GM12878 (cell line): Measurements from ENCODE around the gene SLC28A1. TPM values are rescaled to one million over a fixed set of nuclear protein-coding genes. Genes with fewer than 3 reads are reported as not detected.
A peak's percentile ranks its signal among the peaks of the same experiment; 100 is the strongest.

Source experiments
- ATAC-seq: fragments of 200-7000 bp; cut with Tn5 transposase; 3 replicates; pipeline ENCODE4 v1.9.1; 2020; ENCODE audit warnings: mild to moderate bottlenecking, moderate library complexity
- BruUV-seq: library from RNA; stranded (reverse); fragments of 400-500 nt; replicated peaks from 2 replicates; lab custom pipeline; 2021; lab: Mats Ljungman, UMichigan
- CTCF ChIA-PET: fragments of 300-600 bp; sonication (Branson Sonifier 250); formaldehyde crosslinking; extraction: SDS; loops from one replicate; lab custom pipeline; 2021; ENCODE audit warnings: inconsistent platforms; lab: Yijun Ruan, JAX
- POLR2A ChIA-PET: fragments of 350-600 bp; formaldehyde crosslinking; extraction: SDS; loops from one replicate; lab custom pipeline; 2021; ENCODE audit warnings: inconsistent platforms; lab: Charles Lee
- RAD21 ChIA-PET: fragments of 300-600 bp; sonication (Branson Sonifier 250); formaldehyde crosslinking; loops from one replicate; lab custom pipeline; 2023; ENCODE audit warnings: antibody characterized with exemption; ENCODE audit not compliant: unreplicated experiment; lab: Charles Lee
- SMC1A ChIA-PET: fragments of 300-600 bp; sonication (Branson Sonifier 250); formaldehyde crosslinking; loops from one replicate; lab custom pipeline; 2023; ENCODE audit not compliant: unreplicated experiment, uncharacterized antibody; lab: Charles Lee
- DNase-seq: peaks from one replicate; pipeline ENCODE4 v3.0.0-alpha.2; 2011; ENCODE audit warnings: low read depth, low spot score
- FAIRE-seq: peaks from 3 replicates; lab custom pipeline; 2011; peaks lifted over from hg19 to GRCh38; lab: Jason Lieb, UNC
- H2AFZ ChIP-seq: 2 replicates; pipeline ENCODE4 v1.6.0; 2011; ENCODE audit warnings: low read depth, low read length, control low read depth; ENCODE audit not compliant: control insufficient read depth
- H3K27ac ChIP-seq: 2 replicates; pipeline ENCODE4 v1.5.1; 2011; ENCODE audit warnings: control low read depth; ENCODE audit not compliant: control insufficient read depth, insufficient read depth
- H3K27me3 ChIP-seq, 2 experiments: replicated peaks in 1 of 2; 2 replicates each; pipeline versions ENCODE4 v1.6.0 to v1.6.1; 2011; ENCODE audit warnings: low read length in 1 of 2; ENCODE audit not compliant: control insufficient read depth in 2 of 2, insufficient read depth in 2 of 2
- H3K36me3 ChIP-seq, 2 experiments: 2 replicates each; pipeline ENCODE4 v1.5.1; 2011; ENCODE audit warnings: low read length in 1 of 2; ENCODE audit not compliant: control insufficient read depth in 2 of 2, insufficient read depth in 2 of 2
- H3K4me1 ChIP-seq: 2 replicates; pipeline ENCODE4 v1.6.1; 2011; ENCODE audit warnings: mild to moderate bottlenecking, low read length, moderate library complexity, mixed read lengths; ENCODE audit not compliant: control insufficient read depth, insufficient read depth
- H3K4me2 ChIP-seq: 2 replicates; pipeline ENCODE4 v1.6.0; 2011; ENCODE audit warnings: control low read depth; ENCODE audit not compliant: control insufficient read depth, insufficient read depth
- H3K4me3 ChIP-seq: fragments of 200-600 bp; sonication (generic); 2 replicates; pipeline ENCODE4 v1.5.1; 2016
- H3K79me2 ChIP-seq: 2 replicates; pipeline ENCODE4 v1.6.0; 2011; ENCODE audit warnings: low read length; ENCODE audit not compliant: control insufficient read depth, insufficient read depth
- H3K9ac ChIP-seq: 2 replicates; pipeline ENCODE4 v1.8.0; 2011; ENCODE audit warnings: low read length, control low read depth, mixed read lengths; ENCODE audit not compliant: control insufficient read depth, insufficient read depth
- H3K9me3 ChIP-seq: replicated peaks from 3 replicates; pipeline ENCODE4 v1.5.1; 2011; ENCODE audit warnings: mild to moderate bottlenecking, low read length; ENCODE audit not compliant: control insufficient read depth, insufficient read depth
- H4K20me1 ChIP-seq: 2 replicates; pipeline ENCODE4 v1.6.0; 2011; ENCODE audit not compliant: control insufficient read depth, insufficient read depth
- CBX3 ChIP-seq: fragments of 200-600 bp; sonication (generic); IDR thresholded peaks from 2 replicates; pipeline ENCODE4 v1.6.1; 2016; ENCODE audit warnings: low read depth, borderline replicate concordance
- DPF2 ChIP-seq: fragments of 450-650 bp; IDR thresholded peaks from 2 replicates; pipeline ENCODE4 v1.6.1; 2017; ENCODE audit warnings: mild to moderate bottlenecking
- MLLT1 ChIP-seq: fragments of 450-650 bp; IDR thresholded peaks from 2 replicates; pipeline ENCODE4 v1.6.1; 2016; ENCODE audit warnings: mild to moderate bottlenecking
- ZBTB40 ChIP-seq: fragments of 450-650 bp; IDR thresholded peaks from 2 replicates; pipeline ENCODE4 v1.6.1; 2016; ENCODE audit warnings: mild to moderate bottlenecking, moderate library complexity, borderline replicate concordance
- WGBS: methylation state at CpG from one replicate; pipeline ENCODE4 v1.1.6; 2016; ENCODE audit warnings: low lambda C conversion rate; ENCODE audit not compliant: insufficient replicate concordance, insufficient coverage; ENCODE audit errors: missing lambda C conversion rate; 5-methylcytosine and 5-hydroxymethylcytosine counted together
- in situ Hi-C: fragments of 300-500 bp; cut with MboI; formaldehyde crosslinking; loops from 9 replicates; pipeline ENCODE4 v1.14.3; 2018; ENCODE audit warnings: mixed read lengths
- intact Hi-C: fragments of 100-400 bp; cut with micrococcal nuclease; formaldehyde crosslinking; loops from one replicate; pipeline ENCODE4 v1.14.2; 2022; ENCODE audit not compliant: unreplicated experiment
- polyA plus RNA-seq, 11 experiments: library from polyadenylated mRNA; depleted of rRNA in 4 of 11; unstranded in 6 of 11; stranded (reverse) in 5 of 11; fragments of >200 nt; fragmentation: Nextera tagmentation in 4 of 11; fragmentation: Illumina TruSeq in 1 of 11; extraction: Ambion mirVana in 4 of 11; extraction: Trizol in 1 of 11; gene quantifications; 1 replicate in 1 of 11; 2 replicates in 10 of 11; pipeline versions ENCODE4 v1.2.1 to v1.2.3, GENCODE V29; 2011 to 2016; ENCODE audit warnings: inconsistent platforms in 2 of 11, missing spikeins in 2 of 11, low read depth in 1 of 11
- total RNA-seq, 4 experiments: library from RNA; depleted of rRNA in 3 of 4; stranded (reverse); fragments of >200 nt in 3 of 4; fragmentation: Illumina TruSeq in 1 of 4; extraction: Trizol in 1 of 4; gene quantifications; 2 replicates each; pipeline versions ENCODE4 v1.2.1 to v1.2.3, GENCODE V29; 2013 to 2021

The SLC28A1 gene
- total and polyA plus RNA-seq, 10 of the 15 experiments (the other 5 are each of a cell fraction or from before 2014, with no cell fraction given): not detected

- no peak for TF ChIP-seq ZBTB40
- no peak for TF ChIP-seq CBX3
These were observed 98.8 kb downstream of the SLC28A1 start (continued) for GRCh38 chr15:84983294-84983693.

GRCh38 chr15:84983711-84984110 is 99.2 kb downstream of the SLC28A1 start:
- Histone ChIP-seq H3K9me3 (no peaks in the 10 kb centered on the region), H3K4me2 (peak overlapping the region; percentile 82), H3K4me1 (peaks cover 20% of the 10 kb centered on the region), H3K36me3 (no peaks in the 10 kb centered on the region; a peak in 1 of 4 replicates), H3K9ac (peak overlapping the region; percentile 7), H4K20me1 (no peaks in the 10 kb centered on the region), H3K27ac (no peak overlapping the region), H2AFZ (no peak overlapping the region), H3K4me3 (peak overlapping the region; percentile 67), H3K27me3 (no peaks in the 10 kb centered on the region), H3K79me2 (peaks cover 73% of the 10 kb centered on the region)
- SMC1A ChIA-PET: interaction anchor here (0.5 to 9.3 kb wide), 13 partner anchors 9 to 92 kb away, joined by 3 to 80 read pairs (median 6); no protein-coding TSS in a partner anchor
- RAD21 ChIA-PET: interaction anchor here (1.0 to 1.8 kb wide), 9 partner anchors 8 to 63 kb away, joined by 3 to 6 read pairs (median 4); no protein-coding TSS in a partner anchor
- WGBS: 98% methylated on average over 2 of the region's 2 CpGs
- BruUV-seq: no TSS peak
- intact Hi-C loops: loop anchor here (2.0 kb wide), 1 partner anchor 41 kb away; no protein-coding TSS in a partner anchor
- CTCF ChIA-PET: interaction anchor here (0.9 to 4.2 kb wide), 2 partner anchors 23 to 61 kb away, joined by 4 to 20 read pairs; no protein-coding TSS in a partner anchor
- in situ Hi-C loops: no loop called here
- DNase-seq (no peak), FAIRE-seq (no peak), ATAC-seq (no peak)
- POLR2A ChIA-PET: interaction anchor here (0.9 to 1.3 kb wide), 5 partner anchors 10 to 54 kb away, joined by 3 to 5 read pairs (median 4); no protein-coding TSS in a partner anchor
- TF ChIP-seq DPF2: no peak
- TF ChIP-seq MLLT1: 0 out of 2 replicates have a peak, but pooled peaks have one; percentile 25
